GM12874 (cell line): ENCODE measurements around the gene MACROD2.

Experiments used
- CTCF ChIP-seq: IDR thresholded peaks from 2 replicates; pipeline ENCODE4 v1.5.1; 2011; ENCODE audit warnings: low read depth, mild to moderate bottlenecking, control low read depth, low read length, moderate library complexity; ENCODE audit not compliant: insufficient read depth

The MACROD2 gene

GRCh38 chr20:15609921-15610320, 1614.6 kb downstream of the MACROD2 start:
- no peak for TF ChIP-seq CTCF

- TF ChIP-seq CTCF, result no peak
Observed at GRCh38 chr20:15610787-15611186, 1615.5 kb downstream of the MACROD2 start.

GRCh38 chr20:15611541-15611940, 1616.2 kb downstream of the MACROD2 start:
- no peak for TF ChIP-seq CTCF

- no peak for TF ChIP-seq CTCF
Observed at GRCh38 chr20:15612198-15612597, 1616.9 kb downstream of the MACROD2 start.

GRCh38 chr20:15612769-15613168, 1617.5 kb downstream of the MACROD2 start:
- no peak for TF ChIP-seq CTCF

GRCh38 chr20:15613530-15613929, 1618.2 kb downstream of the MACROD2 start:
- TF ChIP-seq CTCF, result no peak

- TF ChIP-seq CTCF, result no peak
Observed at GRCh38 chr20:15616626-15617025, 1621.3 kb downstream of the MACROD2 start.

GRCh38 chr20:15618110-15618509, 1622.8 kb downstream of the MACROD2 start:
- no peak for TF ChIP-seq CTCF
